Non-pigmented ciliary epithelial cell (primary cell): Measurements from ENCODE around the gene LRRC55.

ENCODE experiments used
- DNase-seq: peaks from one replicate; pipeline ENCODE4 v3.0.0-alpha.2; 2010; ENCODE audit warnings: low read depth

Gene LRRC55

GRCh38 chr11:57181678-57182305, at the start of gene LRRC55:
Gene LRRC55 (plus strand): TSS chr11:57181953. CDS start chr11:57182023, 70 bp downstream.
- DNase-seq, result no peak

DNA sequence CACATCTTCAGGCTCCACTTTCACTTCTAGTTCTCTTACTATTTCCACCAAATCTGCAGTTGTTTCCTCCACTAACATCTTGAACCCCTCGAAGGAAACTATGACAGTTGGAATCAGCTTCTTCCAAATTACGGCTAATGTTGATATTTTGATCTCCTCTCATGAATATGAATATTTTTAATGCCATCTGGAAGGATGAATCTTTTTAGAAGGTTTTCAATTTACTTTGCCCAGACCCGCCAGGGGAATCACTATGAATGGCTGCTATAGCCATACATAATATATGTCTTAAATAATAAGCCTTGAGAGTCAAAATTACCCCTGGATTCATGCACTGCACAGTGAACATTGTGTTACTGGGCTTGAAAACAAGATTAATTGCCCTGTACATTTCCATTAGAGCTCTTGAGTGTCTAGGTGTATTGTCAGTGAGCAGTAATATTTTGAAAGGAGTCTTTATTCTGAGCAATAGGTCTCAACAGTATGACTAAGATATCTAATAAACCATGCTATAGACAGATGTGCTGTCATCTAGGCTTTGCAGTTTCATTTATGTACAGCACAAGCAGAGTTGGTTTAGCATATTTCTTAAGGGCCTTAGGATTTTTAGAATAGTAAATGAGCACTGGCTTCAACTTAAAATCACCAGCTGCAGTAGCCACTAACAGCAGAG, 48.3 kb upstream of the LRRC55 start:
- DNase-seq, result no peak

DNA sequence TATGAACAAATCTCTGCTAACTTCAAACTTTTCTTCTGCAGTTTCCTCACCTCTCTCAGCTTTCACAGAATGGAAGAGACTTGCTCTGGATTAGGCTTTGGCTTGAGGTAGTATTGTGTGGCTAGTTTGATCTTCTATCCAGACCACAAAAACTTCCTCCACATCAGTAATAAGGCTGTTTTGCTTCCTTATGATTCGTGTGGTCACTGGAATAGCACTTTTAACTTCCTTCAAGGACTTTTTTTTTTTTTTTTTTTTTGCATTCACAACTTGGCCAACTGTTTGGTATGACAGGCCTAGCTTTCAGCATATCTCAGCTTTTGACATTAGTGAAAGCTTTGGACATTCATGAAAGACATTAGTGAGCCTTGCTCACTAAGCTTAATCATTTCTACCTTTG, 47.5 kb upstream of the LRRC55 start:
- DNase-seq, result no peak

DNA sequence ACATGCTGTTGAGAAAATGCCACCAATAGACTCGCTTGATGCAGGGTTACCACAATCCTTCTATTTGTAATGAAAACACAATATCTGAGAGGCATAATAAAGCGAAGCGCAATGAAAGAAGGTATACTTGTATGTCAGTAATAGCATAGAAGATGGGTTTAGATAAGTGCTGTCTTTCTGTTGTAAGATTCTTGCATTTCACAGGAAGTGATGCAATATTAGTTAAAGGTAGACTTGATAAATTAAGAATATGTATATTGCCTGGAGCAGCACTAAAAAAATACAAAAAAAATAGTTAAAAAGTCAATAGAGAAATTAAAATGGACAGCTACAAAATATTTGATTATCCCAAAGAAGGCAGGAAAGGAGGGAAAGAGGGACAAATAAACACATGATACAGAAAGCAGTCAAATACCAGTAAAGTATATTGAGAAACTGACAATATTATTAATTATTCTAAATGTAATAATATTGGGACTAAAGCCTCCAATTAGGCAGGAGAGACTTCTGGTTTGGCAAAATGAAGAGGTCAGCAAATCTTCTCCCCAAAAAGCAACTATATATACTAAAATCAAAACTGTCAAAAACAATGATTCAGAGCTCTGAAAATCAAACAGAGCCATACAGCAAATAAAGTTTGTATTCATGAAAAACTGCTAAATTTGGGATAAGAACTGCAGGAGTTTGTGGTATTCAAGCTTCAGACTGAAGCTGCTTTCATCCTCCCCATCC, 46.6 kb upstream of the LRRC55 start:
- no peak for DNase-seq

GRCh38 chr11:57140568-57140967, 41.2 kb upstream of the LRRC55 start:
- no peak for DNase-seq

DNA sequence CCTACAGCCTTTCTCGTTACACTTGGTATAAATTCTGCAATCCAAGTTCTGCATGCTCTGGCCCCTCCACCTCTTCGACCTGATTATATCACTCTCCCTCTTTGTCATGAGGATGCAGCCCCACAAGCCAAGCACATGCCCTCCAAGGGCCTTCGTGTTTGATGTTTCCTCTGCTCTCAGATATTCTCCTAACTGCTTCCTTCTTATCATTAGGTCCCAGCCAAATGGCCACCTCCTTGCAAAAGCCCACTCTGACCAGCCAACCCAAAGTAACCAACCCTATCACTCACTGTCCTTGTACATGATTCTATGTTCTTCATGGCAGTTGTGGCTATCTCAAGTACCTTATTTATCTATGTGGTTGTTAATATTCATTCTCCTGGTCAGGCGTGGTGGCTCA, 38.3 kb upstream of the LRRC55 start:
- no peak for DNase-seq

DNA sequence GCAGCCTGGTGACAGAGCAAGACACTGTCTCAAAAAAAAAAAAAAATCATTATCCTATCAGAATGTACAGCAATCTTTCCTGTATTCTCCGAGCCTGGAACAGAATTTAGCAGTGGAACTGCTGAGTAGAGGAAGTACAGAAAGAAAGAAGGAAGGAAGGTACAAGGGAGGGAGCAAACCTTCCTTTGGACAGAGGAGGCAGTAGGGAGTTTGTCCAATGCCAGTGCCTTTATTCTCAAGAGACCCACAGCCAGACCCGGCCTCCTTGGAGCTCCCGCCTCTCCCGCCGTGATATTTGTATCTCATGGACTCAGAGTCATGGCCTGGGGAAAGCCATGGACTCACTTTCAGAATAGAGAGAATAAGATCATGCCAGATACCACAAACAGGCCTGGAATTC, 37.7 kb upstream of the LRRC55 start:
- DNase-seq, result no peak

GRCh38 chr11:57144531-57145320, 37.0 kb upstream of the LRRC55 start:
- no peak for DNase-seq

DNA sequence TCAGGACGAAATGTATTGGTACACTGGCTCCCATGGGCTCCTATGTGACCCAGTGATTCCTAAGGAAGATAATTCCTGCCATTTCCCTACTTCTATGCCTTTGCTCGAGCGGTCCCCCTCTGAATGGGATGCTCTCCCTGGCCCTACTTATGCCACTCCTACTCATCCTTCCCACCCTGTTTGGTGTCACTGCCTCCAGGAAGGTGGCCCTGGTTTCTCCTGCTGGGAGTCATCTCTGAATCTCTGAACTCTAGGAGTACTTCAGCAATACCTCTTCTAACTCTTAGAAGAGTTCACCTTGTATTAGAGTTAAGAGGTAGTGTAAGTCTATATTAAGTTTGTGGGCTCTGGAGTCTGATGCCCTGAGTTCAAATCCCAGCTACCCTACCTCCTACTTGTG, 35.5 kb upstream of the LRRC55 start:
- DNase-seq, result no peak

DNA sequence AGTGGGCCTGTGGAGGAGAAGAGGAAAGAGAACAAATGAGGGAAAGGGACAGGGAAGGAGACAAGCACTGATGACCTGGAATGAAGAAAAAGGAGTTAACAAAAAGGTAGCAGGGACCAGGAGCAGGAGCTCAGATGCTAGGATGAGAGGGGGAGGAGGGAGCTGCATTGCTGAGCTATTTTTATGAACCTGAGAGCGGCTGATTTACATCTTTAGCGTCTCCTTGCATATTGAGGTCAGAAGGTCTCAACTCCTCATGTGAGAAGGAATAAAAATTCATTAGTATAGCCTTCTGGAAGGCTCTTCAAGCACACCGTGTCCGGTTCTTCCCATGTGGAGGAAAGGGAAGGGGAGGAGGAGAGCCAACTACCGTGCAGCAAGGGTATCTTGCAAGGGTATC, 33.1 kb upstream of the LRRC55 start:
- DNase-seq, result no peak

DNA sequence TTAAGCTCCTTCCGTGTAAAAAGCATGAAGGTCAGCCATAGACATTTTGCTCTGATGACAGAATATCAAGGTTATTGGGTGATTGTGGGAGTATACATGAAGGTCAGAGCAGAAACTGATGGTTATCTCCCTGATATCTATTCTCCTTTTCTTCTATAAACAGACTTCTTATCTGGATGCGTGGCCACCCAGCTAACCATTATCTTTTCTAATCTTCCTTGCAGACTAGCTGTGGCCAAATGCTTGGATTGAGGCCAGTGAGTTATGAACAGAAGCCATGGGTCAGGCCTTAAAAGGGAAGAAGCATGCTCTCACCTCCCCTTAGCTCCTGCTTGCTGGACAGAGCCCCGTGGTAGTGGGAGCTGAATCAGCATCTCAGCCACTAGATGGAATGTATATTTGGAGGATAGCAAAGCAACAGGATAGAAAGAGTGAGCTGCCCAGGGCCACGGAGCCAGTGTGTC, 31.3 kb upstream of the LRRC55 start:
- DNase-seq, result peak; percentile 6

GRCh38 chr11:57152134-57152533, 29.6 kb upstream of the LRRC55 start:
- no peak for DNase-seq

DNA sequence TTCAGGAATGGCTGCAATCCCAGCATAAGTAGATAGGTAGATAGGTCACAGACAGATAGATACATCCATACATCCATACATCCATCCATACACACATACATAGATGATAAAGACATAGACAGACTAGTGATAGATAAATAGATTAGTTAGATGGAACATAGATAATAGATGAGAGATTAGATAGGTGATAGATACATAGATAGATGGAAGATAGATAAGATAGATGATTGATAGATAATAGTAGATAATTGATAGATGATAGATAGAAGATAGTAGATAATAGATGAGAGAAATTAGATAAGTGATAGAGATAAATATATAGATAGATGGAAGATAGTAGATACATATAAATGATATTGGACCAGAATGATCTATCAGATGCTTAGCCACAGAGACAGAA, 28.3 kb upstream of the LRRC55 start:
- no peak for DNase-seq

DNA sequence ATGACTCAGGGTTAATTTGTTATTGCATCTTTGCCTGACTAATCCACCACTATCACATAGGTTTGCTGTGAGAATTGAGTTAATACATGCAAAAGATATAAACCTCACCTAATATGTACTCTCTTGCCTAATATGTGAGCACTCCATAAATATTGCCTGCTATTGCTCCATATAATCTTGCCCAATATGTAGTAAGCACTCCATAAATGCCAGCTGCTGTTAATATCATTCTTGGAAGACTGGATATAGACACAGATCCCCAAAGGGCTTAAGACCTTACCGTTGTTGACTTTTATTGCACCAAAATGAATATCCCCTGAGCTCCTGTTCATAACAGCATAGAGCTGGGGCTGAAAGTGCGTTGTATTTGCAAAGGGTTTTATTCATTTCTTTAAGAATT, 27.0 kb upstream of the LRRC55 start:
- DNase-seq, result no peak

DNA sequence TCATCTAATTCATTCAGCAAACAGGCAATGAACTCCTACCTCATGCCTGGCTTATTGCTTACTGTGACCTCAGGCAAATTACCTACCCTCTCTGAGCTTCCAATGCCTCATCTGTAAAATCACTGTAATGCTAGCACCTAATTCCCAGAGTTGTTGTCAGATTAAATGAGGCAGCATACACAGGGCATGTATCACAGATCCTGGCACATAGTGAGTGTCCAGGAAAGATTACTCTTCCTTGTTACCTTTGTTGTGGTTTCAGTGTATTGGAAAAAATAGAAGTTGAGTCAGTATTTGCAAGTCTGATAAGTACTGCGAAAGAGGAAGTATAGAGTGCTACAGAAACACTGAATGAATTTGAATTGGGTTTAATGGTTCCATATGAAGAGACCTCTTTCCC, 26.4 kb upstream of the LRRC55 start:
- no peak for DNase-seq

DNA sequence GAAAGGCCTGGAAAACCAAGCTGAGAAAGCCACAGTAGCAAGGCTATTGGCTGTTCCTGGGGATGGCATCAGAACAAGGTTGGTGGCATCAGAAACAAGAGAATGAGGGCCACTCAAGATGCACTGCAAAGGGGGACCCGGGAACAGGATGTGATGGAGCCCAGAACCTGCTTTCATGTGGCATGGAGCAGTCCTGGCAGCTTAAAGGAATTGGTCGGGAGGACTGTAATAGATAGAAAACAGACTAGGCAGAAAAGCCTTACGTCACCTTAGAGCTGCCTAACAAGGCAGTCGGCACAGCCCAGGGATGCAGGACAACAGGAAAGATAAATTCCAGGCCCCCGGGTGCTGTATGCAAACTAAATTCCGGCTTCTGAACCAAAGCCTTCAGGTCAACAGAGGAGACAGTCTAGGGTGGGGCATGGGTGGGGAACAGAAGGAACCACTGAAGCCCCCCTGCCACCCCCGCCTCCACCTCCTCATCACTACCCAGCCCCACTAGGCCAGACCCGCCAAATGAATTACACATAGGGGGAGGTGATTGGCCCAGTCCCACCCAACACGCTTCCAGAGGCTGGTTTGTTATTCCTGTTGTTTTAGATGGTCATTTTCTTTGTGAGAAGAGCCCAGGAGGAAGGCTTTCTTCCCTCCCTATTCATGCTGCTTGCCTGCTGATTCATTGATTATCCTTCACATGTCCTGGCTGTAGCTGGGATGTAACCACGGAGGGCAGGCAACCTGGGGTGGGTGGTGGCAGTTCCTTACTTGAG, 25.7 kb upstream of the LRRC55 start:
- no peak for DNase-seq

- no peak for DNase-seq
Measured at GRCh38 chr11:57156928-57157327, 24.8 kb upstream of the LRRC55 start.

DNA sequence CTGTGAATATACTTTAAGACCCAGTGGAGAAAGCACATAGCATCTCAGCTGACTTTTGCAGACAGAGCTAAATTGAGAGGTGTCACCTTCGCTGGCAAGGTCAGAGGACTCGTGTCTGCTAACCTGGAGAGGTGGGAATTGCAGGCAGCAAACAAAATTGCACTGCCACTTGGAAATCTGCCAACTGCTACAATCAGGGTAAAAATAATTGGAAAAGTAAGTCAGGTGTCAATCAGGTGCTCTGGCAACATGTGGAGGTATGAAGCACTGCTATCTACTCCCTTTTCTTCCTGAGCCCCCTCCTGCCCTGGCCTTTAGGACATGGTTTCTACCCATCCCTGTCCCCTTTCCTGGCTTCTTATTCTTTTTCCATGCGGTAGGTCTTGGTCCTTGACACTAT, 24.1 kb upstream of the LRRC55 start:
- DNase-seq, result no peak

- DNase-seq, result no peak
Measured at GRCh38 chr11:57158180-57158579, 23.6 kb upstream of the LRRC55 start.

DNA sequence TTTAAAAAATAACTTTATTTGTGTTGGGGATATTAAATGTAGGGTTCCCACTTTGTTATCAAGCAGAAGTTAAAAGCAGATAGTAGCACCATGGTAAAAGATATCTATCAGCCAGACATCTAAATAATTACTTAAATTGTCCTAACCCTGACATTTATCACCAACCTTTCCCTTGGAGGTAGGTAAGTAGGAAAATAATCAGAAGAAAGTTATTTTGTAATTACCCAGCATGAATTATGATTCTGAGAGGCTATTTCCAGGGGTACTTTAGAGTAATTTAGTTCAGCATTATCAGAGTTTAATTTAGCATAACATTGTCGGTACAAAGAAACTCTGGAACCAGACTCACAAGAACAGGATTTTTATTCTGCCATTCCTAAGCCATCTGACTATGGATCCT, 23.2 kb upstream of the LRRC55 start:
- DNase-seq, result no peak

GRCh38 chr11:57160665-57161064, 21.1 kb upstream of the LRRC55 start:
- no peak for DNase-seq

- no peak for DNase-seq
Measured at GRCh38 chr11:57161351-57161750, 20.4 kb upstream of the LRRC55 start.
